HEK293 (cell line): ENCODE data around the gene PIANP.

Experiments
- CTCF ChIA-PET: fragments of 350-600 bp; formaldehyde crosslinking; extraction: SDS; loops from one replicate; lab custom pipeline; 2021; ENCODE audit warnings: antibody characterized with exemption; lab: Yijun Ruan, JAX
- POLR2A ChIA-PET: fragments of 300-600 bp; formaldehyde crosslinking; extraction: SDS; loops from one replicate; lab custom pipeline; 2020; ENCODE audit warnings: antibody characterized with exemption, inconsistent platforms; lab: Yijun Ruan, JAX
- H3K27ac ChIP-seq: fragments of 200-500 bp; sonication (Bioruptor generic); 2 replicates; pipeline ENCODE4 v1.5.1; 2014; ENCODE audit warnings: low read depth, low read length, control low read depth, inconsistent platforms; ENCODE audit errors: extremely low read depth
- H3K36me3 ChIP-seq, 2 experiments: fragments of 200-500 bp in 1 of 2; sonication (Bioruptor generic) in 1 of 2; 1 replicate in 1 of 2; 2 replicates in 1 of 2; pipeline ENCODE4 v1.5.1; 2014 to 2017; ENCODE audit warnings: inconsistent platforms in 2 of 2, low read length in 2 of 2; ENCODE audit not compliant: control insufficient read depth in 2 of 2, insufficient read depth in 1 of 2
- H3K4me1 ChIP-seq: fragments of 200-500 bp; sonication (Bioruptor generic); 2 replicates; pipeline ENCODE4 v1.5.1; 2014; ENCODE audit warnings: mild to moderate bottlenecking, low read length, inconsistent platforms; ENCODE audit not compliant: control insufficient read depth, insufficient read depth
- H3K4me3 ChIP-seq: 2 replicates; pipeline ENCODE4 v1.5.1; 2011; ENCODE audit warnings: low read depth, mild to moderate bottlenecking, control low read depth, low read length, moderate library complexity
- H3K9me3 ChIP-seq: fragments of 200-500 bp; sonication (Bioruptor generic); 2 replicates; pipeline ENCODE4 v1.5.1; 2014; ENCODE audit warnings: low read depth, low read length, inconsistent platforms; ENCODE audit not compliant: control insufficient read depth, insufficient read depth
- ELK4 ChIP-seq: IDR thresholded peaks from 2 replicates; pipeline ENCODE4 v1.6.1; 2011; ENCODE audit warnings: mild to moderate bottlenecking, low read depth, low read length, borderline replicate concordance
- MEIS1 ChIP-seq: sonication (generic); formaldehyde crosslinking; IDR thresholded peaks from 2 replicates; pipeline ENCODE4 v1.8.1; 2022; ENCODE audit warnings: missing genetic modification reagents, mild to moderate bottlenecking, borderline replicate concordance
- OSR2 ChIP-seq: fragments of 450-650 bp; formaldehyde crosslinking; IDR thresholded peaks from 2 replicates; pipeline ENCODE4 v1.5.1; 2016; ENCODE audit warnings: missing biosample characterization, missing genetic modification characterization
- PATZ1 ChIP-seq: fragments of 450-650 bp; formaldehyde crosslinking; IDR thresholded peaks from 2 replicates; pipeline ENCODE4 v1.5.1; 2016; ENCODE audit warnings: missing biosample characterization, missing genetic modification characterization
- PRDM10 ChIP-seq: fragments of 450-650 bp; formaldehyde crosslinking; IDR thresholded peaks from 2 replicates; pipeline ENCODE4 v1.5.1; 2016; ENCODE audit warnings: missing biosample characterization, missing genetic modification characterization
- YY1 ChIP-seq: fragments of 450-650 bp; formaldehyde crosslinking; IDR thresholded peaks from 2 replicates; pipeline ENCODE4 v1.5.1; 2018; ENCODE audit warnings: missing biosample characterization, missing genetic modification characterization
- ZBTB6 ChIP-seq: fragments of 450-650 bp; formaldehyde crosslinking; IDR thresholded peaks from 2 replicates; pipeline ENCODE4 v1.5.1; 2017; ENCODE audit warnings: missing biosample characterization, missing genetic modification characterization
- ZFHX2 ChIP-seq: fragments of 450-650 bp; formaldehyde crosslinking; conservative IDR thresholded peaks from 2 replicates; pipeline ENCODE4 v1.5.1; 2016; ENCODE audit warnings: missing biosample characterization, missing genetic modification characterization
- ZFP37 ChIP-seq: fragments of 450-650 bp; formaldehyde crosslinking; IDR thresholded peaks from 2 replicates; pipeline ENCODE4 v1.5.1; 2016; ENCODE audit warnings: missing biosample characterization, missing genetic modification characterization
- ZNF248 ChIP-seq: fragments of 450-650 bp; formaldehyde crosslinking; IDR thresholded peaks from 2 replicates; pipeline ENCODE4 v1.5.1; 2017; ENCODE audit warnings: missing biosample characterization, missing genetic modification characterization
- ZNF302 ChIP-seq: fragments of 450-650 bp; formaldehyde crosslinking; IDR thresholded peaks from 2 replicates; pipeline ENCODE4 v1.5.1; 2016; ENCODE audit warnings: missing biosample characterization, missing genetic modification characterization, low read depth
- ZNF324 ChIP-seq: fragments of 450-650 bp; formaldehyde crosslinking; IDR thresholded peaks from 2 replicates; pipeline ENCODE4 v1.5.1; 2016; ENCODE audit warnings: missing biosample characterization, missing genetic modification characterization
- ZNF335 ChIP-seq: fragments of 450-650 bp; formaldehyde crosslinking; conservative IDR thresholded peaks from 2 replicates; pipeline ENCODE4 v1.5.1; 2016; ENCODE audit warnings: missing biosample characterization, missing genetic modification characterization
- ZNF354C ChIP-seq: fragments of 450-650 bp; formaldehyde crosslinking; IDR thresholded peaks from 2 replicates; pipeline ENCODE4 v1.5.1; 2016; ENCODE audit warnings: missing biosample characterization, missing genetic modification characterization, low read depth, borderline replicate concordance
- ZNF398 ChIP-seq: fragments of 450-650 bp; formaldehyde crosslinking; IDR thresholded peaks from 2 replicates; pipeline ENCODE4 v1.5.1; 2017; ENCODE audit warnings: missing biosample characterization, missing genetic modification characterization
- ZNF473 ChIP-seq: fragments of 450-650 bp; formaldehyde crosslinking; IDR thresholded peaks from 2 replicates; pipeline ENCODE4 v1.5.1; 2017; ENCODE audit warnings: missing biosample characterization, missing genetic modification characterization
- ZNF510 ChIP-seq: fragments of 450-650 bp; formaldehyde crosslinking; IDR thresholded peaks from 2 replicates; pipeline ENCODE4 v1.5.1; 2018; ENCODE audit warnings: mild to moderate bottlenecking, missing genetic modification characterization, missing biosample characterization; ENCODE audit not compliant: insufficient replicate concordance
- ZNF514 ChIP-seq: fragments of 450-650 bp; formaldehyde crosslinking; IDR thresholded peaks from 2 replicates; pipeline ENCODE4 v1.5.1; 2016; ENCODE audit warnings: missing biosample characterization, missing genetic modification characterization
- ZNF549 ChIP-seq: fragments of 450-650 bp; IDR thresholded peaks from 2 replicates; pipeline ENCODE4 v1.5.1; 2018; ENCODE audit warnings: missing biosample characterization, missing genetic modification characterization, mild to moderate bottlenecking, inconsistent platforms, moderate library complexity
- ZNF555 ChIP-seq: fragments of 450-650 bp; formaldehyde crosslinking; conservative IDR thresholded peaks from 2 replicates; pipeline ENCODE4 v1.5.1; 2017; ENCODE audit warnings: missing biosample characterization, mild to moderate bottlenecking, missing genetic modification characterization, inconsistent platforms
- ZNF664 ChIP-seq: fragments of 450-650 bp; formaldehyde crosslinking; IDR thresholded peaks from 2 replicates; pipeline ENCODE4 v1.5.1; 2016; ENCODE audit warnings: missing biosample characterization, missing genetic modification characterization
- ZNF692 ChIP-seq: fragments of 450-650 bp; formaldehyde crosslinking; IDR thresholded peaks from 2 replicates; pipeline ENCODE4 v1.5.1; 2016; ENCODE audit warnings: missing biosample characterization, missing genetic modification characterization
- ZNF776 ChIP-seq: fragments of 450-650 bp; formaldehyde crosslinking; IDR thresholded peaks from 2 replicates; pipeline ENCODE4 v1.5.0; 2017; ENCODE audit warnings: missing biosample characterization, missing genetic modification characterization, borderline replicate concordance
- ZNF830 ChIP-seq: fragments of 450-650 bp; IDR thresholded peaks from 2 replicates; pipeline ENCODE4 v1.5.0; 2018; ENCODE audit warnings: missing biosample characterization, missing genetic modification characterization, low read depth, mild to moderate bottlenecking, moderate library complexity

Gene PIANP

GRCh38 chr12:6703631-6704030, 3.0 kb upstream of the PIANP start (continued):
- no peak for TF ChIP-seq ELK4

GRCh38 chr12:6701078-6701768, 608 bp upstream of the PIANP start:
- peaks cover 0 to 9% of the 10 kb centered on the region in 2 experiments; a peak in 1 of 3 replicates for H3K36me3 ChIP-seq
- H3K27ac ChIP-seq: no peak overlapping the region
- no peaks in the 10 kb centered on the region for H3K9me3 ChIP-seq
- CTCF ChIA-PET: interaction anchor here (1.0 kb wide), 1 partner anchor 236 kb away, joined by 3 read pairs; no protein-coding TSS in a partner anchor
- POLR2A ChIA-PET: no interaction called here
- H3K4me1 ChIP-seq: no peaks in the 10 kb centered on the region
- H3K4me3 ChIP-seq: peak overlapping the region; percentile 43; the same call in 1 of the 2 replicates
- TF ChIP-seq ZNF302 (no peak), ZNF549 (tag by site-specific recombination) (no peak), ZNF830 (tag by site-specific recombination) (no peak), ZNF555 (tag by site-specific recombination) (no peak), PRDM10 (tag by site-specific recombination) (peak; percentile 47; the same call in 1 of the 2 replicates), ZNF398 (tag by site-specific recombination) (no peak), ZNF354C (tag by site-specific recombination) (no peak), ZNF335 (tag by site-specific recombination) (peak; percentile 84), ZNF248 (tag by site-specific recombination) (no peak), ZNF510 (tag by site-specific recombination) (no peak), ZFHX2 (no peak), ZNF473 (tag by site-specific recombination) (no peak), ZNF324 (tag by site-specific recombination) (no peak), ZNF776 (no peak), ZBTB6 (tag by site-specific recombination) (no peak), YY1 (no peak), MEIS1 (CRISPR knock-in tag) (no peak), OSR2 (no peak), ZFP37 (tag by site-specific recombination) (no peak), ZNF692 (tag by site-specific recombination) (no peak), ZNF514 (tag by site-specific recombination) (no peak), ZNF664 (tag by site-specific recombination) (no peak), PATZ1 (tag by site-specific recombination) (no peak)
